HG03039 (cell line): ENCODE data around the gene STARD5.

ENCODE experiments used
- ATAC-seq: cut with Tn5 transposase; IDR thresholded peaks from one replicate; pipeline ENCODE4 v1.9.1; 2021; ENCODE audit warnings: mild to moderate bottlenecking, moderate library complexity; ENCODE audit not compliant: unreplicated experiment

Gene STARD5

GRCh38 chr15:81294516-81294880 lies 29.4 kb downstream of the STARD5 start:
- ATAC-seq: no peak

DNA sequence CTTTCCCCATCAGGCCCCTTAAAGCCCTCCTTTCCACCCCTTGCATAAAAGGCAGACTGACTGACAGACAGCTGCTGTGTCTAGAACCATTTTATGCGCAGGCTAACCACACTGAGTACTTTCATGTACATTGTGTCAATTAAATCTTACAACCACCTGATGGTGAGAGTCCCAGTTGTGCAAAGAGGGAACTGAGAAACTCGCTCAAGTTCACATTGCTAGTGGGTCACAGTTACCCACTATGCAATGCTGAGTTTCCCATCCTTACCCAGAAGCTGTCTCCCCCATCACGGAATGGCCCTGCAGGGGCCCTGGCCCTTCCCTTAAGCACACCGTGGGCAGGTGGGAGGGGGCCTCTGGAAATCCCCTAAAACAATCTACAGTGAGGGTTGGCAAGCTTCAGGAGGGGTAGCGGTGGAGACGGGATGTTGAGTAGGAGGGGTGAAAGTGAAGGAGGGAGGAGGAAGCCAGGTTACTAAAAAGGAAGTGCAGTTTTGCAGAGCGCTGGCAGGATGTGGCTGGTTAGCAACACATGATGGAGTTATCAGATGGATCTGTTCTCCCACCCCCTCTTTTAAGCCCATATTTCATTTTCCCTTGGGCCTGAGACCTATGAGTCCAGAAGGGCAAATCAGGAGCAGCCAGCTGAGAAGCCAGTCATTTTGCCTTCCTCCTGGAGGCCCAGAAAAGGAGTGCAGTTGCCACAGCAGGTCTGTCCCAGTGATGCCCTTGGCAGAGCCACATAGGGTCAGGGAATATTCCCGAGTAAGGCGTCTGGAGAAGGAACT lies 30.0 kb downstream of the STARD5 start:
- ATAC-seq: peak; percentile 59

DNA sequence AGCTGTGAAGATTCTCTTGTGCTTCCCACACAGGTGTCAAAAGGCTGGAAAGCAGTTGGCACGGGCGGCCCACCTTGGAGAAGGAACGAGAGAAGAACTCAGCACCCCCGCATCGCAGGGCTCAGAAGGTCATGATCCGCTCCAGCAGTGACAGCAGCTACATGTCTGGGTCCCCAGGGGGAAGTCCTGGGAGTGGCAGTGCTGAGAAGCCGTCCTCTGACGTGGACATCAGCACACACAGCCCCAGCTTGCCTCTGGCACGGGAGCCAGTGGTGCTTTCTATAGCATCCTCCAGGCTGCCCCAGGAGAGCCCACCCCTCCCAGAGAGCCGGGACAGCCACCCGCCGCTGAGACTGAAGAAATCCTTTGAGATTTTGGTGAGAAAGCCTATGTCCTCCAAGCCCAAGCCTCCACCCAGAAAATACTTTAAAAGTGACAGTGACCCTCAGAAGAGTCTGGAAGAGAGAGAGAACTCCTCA lies 31.4 kb downstream of the STARD5 start:
- peak; percentile 31 for ATAC-seq

DNA sequence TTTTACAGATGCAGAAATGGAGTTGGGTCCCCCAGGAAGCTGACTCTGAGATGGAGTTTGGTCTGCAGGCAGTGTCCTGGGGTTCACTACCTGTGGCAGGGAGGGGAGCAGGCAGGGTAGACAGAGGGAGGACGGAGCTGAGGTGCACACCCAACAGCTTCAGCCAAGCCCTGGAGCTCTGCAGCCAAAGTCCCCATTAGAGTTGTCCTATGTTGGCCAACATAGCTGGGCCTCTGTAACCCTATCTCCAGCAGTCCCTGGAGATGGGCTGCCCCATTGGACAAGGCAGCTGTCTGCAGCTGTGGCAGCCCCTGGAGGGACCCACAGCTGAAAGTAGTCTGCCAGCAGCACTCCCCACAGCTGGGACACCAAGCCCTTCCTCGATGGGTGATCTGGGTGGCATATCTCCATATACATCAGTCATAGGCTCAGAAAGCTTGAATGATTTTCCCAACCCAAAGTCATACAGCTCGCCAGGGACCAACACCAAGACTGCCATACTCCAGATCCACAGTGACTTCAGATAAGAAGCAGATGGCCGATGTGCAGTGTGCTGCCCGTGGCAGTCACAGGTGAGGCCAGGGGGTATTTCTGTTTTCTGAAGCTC lies 31.9 kb downstream of the STARD5 start:
- no peak for ATAC-seq

DNA sequence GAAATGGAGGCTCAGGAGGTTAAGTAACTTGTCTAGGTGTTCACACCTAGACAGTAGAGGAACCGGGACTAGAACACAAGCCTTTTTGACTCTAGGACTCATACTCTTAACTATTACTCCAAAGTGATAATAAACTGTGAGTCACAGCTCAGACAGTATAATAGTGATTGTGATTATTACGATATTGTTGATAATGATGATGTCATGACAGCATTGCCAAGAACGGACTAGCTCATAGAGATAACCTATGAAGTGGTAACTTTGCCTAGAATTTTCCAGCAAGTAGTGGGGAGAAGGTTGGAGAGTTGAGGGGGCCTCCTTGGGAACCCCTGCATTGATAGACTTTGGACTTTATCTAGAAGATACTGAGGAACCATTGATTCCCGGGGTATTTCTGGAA lies 34.0 kb downstream of the STARD5 start:
- no peak for ATAC-seq

DNA sequence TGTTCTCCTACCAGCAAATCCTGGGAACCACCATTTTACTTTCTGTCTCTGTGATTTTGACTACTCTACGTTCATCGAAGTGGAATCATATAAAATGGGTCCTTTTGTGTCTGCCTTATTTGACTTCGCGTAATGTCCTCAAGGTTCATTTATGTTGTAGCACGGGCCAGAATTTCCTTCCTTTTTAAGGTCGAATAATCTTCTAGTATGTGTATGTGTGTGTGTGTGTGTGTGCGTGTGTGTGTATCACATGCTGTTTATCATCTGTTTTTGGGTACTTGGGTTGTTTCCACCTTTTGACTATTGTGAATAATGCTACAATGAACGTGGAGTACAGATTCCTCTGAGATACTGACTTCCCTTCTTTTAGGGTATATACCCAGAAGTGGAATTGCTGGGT lies 35.3 kb downstream of the STARD5 start:
- no peak for ATAC-seq

GRCh38 chr15:81288040-81288439 lies 35.9 kb downstream of the STARD5 start:
- no peak for ATAC-seq

DNA sequence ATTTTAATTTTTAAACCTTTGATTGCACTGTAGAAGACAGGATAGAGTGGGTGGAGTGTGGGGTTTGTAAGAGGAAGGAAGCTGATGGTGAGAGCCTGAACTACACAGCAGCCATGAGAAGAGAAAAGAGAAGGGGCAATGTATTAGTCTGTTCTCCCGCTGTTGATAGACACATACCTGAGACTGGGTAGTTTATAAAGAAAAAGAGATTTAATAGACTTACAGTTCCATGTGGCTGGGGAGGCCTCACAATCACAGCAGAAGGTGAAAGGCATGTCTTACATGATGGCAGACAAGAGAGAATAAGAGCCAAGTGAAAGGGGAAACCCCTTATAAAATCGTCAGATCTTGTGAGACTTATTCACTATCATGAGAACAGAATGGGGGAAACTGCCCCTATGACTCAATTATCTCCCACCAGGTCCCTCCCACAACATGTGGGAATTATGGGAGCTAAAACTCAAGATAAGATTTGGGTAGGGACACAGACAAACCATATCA lies 37.3 kb downstream of the STARD5 start:
- no peak for ATAC-seq

DNA sequence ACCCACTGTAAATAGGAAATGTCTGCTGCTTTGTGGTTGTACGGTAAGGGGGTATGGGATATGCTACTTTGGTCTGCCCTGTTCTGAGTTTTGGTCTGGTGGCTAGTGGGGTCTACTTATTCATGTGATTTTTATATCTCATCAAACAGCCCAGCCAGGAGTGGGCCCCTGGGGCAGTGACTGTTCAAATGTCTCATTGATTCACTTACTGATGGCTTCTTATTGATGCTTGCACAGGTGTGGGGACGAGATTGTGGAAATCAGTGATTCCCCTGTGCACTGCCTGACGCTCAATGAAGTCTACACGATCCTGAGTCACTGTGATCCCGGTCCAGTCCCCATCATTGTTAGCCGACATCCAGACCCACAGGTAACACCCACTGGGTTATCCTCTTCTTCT lies 38.5 kb downstream of the STARD5 start:
- ATAC-seq: no peak

DNA sequence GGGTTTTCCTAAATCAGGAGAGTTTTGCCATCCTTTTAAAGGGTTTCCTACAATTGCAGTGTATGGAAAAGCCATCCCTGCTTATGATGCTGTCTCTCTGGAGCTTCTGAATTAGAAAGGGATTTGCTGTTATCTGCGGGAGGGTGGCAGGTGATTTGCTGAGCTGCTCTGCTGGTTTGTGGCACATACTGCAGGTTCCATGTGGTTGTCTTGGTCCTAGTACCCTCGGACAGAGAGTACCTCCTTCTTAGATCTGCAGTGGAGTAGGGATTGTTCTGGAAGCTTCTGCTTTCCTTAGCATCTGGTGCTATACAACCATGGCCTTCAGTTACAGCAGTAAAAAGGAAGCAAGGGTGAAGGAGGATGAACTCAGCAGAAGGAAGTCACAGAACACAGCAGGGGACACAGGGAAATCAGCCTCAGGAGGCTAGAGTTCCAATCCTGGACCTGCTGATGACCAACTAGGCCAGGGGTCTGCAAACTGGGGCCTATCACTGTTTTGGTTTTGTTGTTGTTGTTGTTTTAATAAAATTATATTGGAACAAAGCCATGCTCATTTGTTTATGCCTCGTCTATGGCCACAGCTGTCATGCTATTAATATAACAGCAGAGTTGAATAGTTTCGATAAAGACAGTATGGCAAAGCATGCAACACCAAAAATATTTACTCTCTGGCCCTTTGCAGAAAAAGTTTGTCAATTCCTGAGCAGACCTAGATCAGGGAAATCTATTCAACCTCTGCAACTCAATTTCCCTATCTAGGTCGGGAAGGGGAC lies 39.5 kb downstream of the STARD5 start:
- ATAC-seq: no peak

GRCh38 chr15:81282911-81283310 lies 41.0 kb downstream of the STARD5 start:
- ATAC-seq: no peak

- no peak for ATAC-seq
Measured at GRCh38 chr15:81282606-81282895, 41.4 kb downstream of the STARD5 start.

DNA sequence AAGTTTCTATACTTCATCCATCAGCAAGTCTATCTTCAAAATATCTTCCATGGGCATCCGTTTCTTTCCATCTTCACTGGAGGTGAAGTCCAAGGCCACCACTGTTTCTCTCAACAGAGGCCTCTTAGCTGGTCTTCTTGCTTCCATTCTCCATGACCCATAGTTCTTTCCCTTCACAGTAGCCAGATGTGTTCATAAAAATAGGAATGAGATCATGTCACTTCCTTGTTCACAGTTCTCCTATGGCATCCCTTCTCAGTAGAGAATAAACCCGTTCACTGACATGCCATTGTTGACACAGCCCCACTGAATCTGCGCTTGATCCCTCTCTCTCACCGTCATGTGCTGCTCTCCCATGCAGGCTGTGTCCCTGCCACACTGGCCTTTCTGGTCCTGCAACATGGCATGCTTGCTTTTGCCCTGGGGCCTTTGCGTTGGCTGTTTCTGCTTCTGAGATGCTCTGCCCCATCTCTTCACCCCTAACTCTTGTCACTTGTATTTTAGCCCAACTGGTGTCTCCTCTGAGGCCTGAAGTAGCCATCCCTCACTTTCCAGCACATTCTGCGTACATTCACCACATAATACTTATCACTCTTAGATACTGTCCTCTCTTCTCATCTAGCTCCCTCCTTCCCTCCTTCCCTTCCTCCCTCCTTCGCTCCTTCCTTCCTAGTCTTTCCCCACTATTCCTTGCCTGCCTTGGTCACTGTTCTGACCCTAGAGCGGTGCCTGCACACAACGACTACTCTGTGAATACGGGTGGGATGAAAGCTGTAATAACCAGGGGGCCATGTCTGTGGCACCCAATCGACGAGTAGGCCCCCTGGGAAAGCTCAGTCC lies 42.0 kb downstream of the STARD5 start:
- ATAC-seq: no peak

DNA sequence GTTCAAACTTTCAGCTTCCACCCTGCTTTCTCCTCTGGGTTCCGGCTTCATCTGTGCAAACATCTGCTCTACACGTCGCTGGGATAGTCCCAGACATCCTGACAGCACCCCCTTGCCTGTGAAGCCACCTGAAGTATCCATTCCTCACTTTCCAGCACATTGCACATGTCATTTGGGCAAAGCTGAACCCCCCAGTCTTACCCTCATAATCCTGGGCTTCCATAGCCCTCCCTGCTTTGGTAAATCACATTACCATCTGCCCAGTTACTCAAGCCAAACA lies 42.5 kb downstream of the STARD5 start:
- ATAC-seq: no peak

GRCh38 chr15:81280696-81281455 lies 43.1 kb downstream of the STARD5 start:
- ATAC-seq: no peak

GRCh38 chr15:81279621-81280485 lies 44.1 kb downstream of the STARD5 start:
- ATAC-seq: no peak

DNA sequence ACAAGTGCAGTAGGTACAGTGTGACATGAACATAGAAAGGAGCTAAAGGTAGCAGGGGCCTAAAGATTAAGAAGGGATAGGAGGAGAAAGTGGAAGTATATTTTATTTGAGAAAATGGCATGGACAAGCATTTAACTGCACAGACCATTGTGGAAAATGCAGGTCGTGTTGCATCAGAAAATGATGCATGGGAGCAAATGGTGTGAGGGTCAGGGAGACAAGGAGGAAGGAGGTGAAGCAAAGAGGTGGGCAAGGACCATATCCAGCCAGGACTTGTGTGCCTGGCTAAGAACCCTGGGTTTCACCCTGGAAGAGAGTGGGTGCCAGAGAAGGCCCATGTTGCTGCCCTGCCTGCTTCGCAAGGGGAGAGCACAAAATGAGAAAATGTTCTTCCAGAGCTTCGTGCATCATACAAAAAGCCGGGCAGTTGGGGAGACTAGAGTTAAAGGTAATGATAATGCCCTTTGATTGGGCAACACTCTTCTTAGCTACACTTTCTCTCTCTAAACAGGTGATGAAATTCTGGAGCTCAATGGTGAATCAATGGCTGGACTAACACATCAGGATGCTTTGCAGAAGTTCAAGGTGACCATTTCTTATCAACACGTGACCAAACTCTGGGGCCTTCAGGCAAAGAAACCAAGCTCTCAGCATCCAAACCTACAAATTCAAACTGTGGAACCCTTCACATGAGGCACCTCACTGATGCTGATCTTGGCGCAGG lies 45.5 kb downstream of the STARD5 start:
- ATAC-seq: no peak

DNA sequence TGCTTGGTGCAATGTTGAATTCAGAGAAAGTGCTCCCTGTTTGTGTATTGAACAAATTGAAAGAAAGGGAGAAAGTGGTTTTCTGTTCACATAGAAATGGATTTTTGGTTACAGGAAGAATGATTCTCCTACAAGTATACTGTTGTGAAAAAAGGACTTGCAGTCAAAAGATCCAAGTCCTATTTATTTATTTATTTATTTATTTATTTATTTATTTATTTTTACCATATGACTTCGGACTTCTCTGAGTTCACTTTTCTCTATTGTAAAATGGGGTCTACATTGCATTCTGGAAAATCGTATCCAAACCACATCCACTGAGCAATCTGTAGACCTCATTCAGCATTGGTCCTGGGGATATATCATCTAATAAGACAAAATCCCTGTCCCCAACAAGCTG lies 46.1 kb downstream of the STARD5 start:
- no peak for ATAC-seq

GRCh38 chr15:81276967-81277366 lies 47.0 kb downstream of the STARD5 start:
- ATAC-seq: no peak
